TTC549 (cell line): ENCODE results near the gene INAFM2.

Experiments used
- FAIRE-seq: peaks from 2 replicates; lab custom pipeline; 2012; peaks lifted over from hg19 to GRCh38; lab: Jason Lieb, UNC

Gene INAFM2

GRCh38 chr15:40329804-40330203, 6.3 kb downstream of the INAFM2 start:
- FAIRE-seq: no peak

- no peak for FAIRE-seq
These were observed 6.9 kb downstream of the INAFM2 start for GRCh38 chr15:40330368-40330836.

- FAIRE-seq: no peak
These were observed 7.5 kb downstream of the INAFM2 start for GRCh38 chr15:40331026-40331425.

GRCh38 chr15:40331637-40332036, 8.1 kb downstream of the INAFM2 start:
- no peak for FAIRE-seq

- no peak for FAIRE-seq
These were observed 8.8 kb downstream of the INAFM2 start for GRCh38 chr15:40332113-40332781.

GRCh38 chr15:40333922-40334492, 10.5 kb downstream of the INAFM2 start:
- no peak for FAIRE-seq

- FAIRE-seq: no peak
These were observed 11.0 kb downstream of the INAFM2 start for GRCh38 chr15:40334541-40334940.

GRCh38 chr15:40334941-40335795, 11.7 kb downstream of the INAFM2 start:
- FAIRE-seq: no peak

- no peak for FAIRE-seq
These were observed 12.6 kb downstream of the INAFM2 start for GRCh38 chr15:40335938-40336743.

GRCh38 chr15:40336744-40337122, 13.2 kb downstream of the INAFM2 start:
- FAIRE-seq: no peak

GRCh38 chr15:40337597-40337996, 14.1 kb downstream of the INAFM2 start:
- no peak for FAIRE-seq

- no peak for FAIRE-seq
These were observed 14.7 kb downstream of the INAFM2 start for GRCh38 chr15:40338041-40338657.

GRCh38 chr15:40338921-40339620, 15.6 kb downstream of the INAFM2 start:
- no peak for FAIRE-seq

GRCh38 chr15:40339621-40339945, 16.1 kb downstream of the INAFM2 start:
- FAIRE-seq: no peak

GRCh38 chr15:40340038-40340739, 16.7 kb downstream of the INAFM2 start:
- no peak for FAIRE-seq

- no peak for FAIRE-seq
These were observed 17.4 kb downstream of the INAFM2 start, which contains the start of gene CCDC9B for GRCh38 chr15:40340740-40341400. CCDC9B (minus strand) TSS chr15:40340939; CDS start chr15:40340819, 120 bp downstream.

GRCh38 chr15:40342416-40343320, 19.2 kb downstream of the INAFM2 start:
- FAIRE-seq: no peak

- no peak for FAIRE-seq
These were observed 20.0 kb downstream of the INAFM2 start for GRCh38 chr15:40343512-40343911.

- no peak for FAIRE-seq
These were observed 20.7 kb downstream of the INAFM2 start for GRCh38 chr15:40344217-40344616.
